Thoracic aorta (tissue), 2 donors: Measurements from ENCODE around the gene PRAC2. TPM values are rescaled to one million over a fixed set of nuclear protein-coding genes. Genes with fewer than 3 reads are reported as not detected.

ENCODE experiments used
- ATAC-seq: fragments of 150-250 bp; one replicate; pipeline ENCODE4 v1.8.0; 2017; ENCODE audit warnings: low read depth; ENCODE audit not compliant: insufficient number of reproducible peaks, low FRiP score
- DNase-seq: peaks from one replicate; pipeline ENCODE4 v3.0.0-alpha.2; 2020; ENCODE audit warnings: low spot score
- H3K27ac ChIP-seq, 2 donors: fragments of 200-600 bp; sonication (generic); 1 replicate in 1 of 2; 2 replicates in 1 of 2; pipeline ENCODE4 v1.5.1; 2016; ENCODE audit warnings: mild to moderate bottlenecking in 2 of 2, moderate library complexity in 2 of 2
- H3K27me3 ChIP-seq: fragments of 200-600 bp; sonication (generic); replicated peaks from 2 replicates; pipeline ENCODE4 v1.6.0; 2016; ENCODE audit warnings: mild to moderate bottlenecking; ENCODE audit not compliant: insufficient read depth
- H3K36me3 ChIP-seq: fragments of 200-600 bp; sonication (generic); one replicate; pipeline ENCODE4 v1.5.1; 2016
- H3K4me1 ChIP-seq, 2 donors: fragments of 200-600 bp; sonication (generic); 1 replicate in 1 of 2; 2 replicates in 1 of 2; pipeline versions ENCODE4 v1.5.1 to v1.6.0; 2016; ENCODE audit warnings: low read depth in 2 of 2, mild to moderate bottlenecking in 1 of 2; ENCODE audit not compliant: control insufficient read depth in 1 of 2
- H3K4me3 ChIP-seq: fragments of 200-600 bp; sonication (generic); 2 replicates; pipeline ENCODE4 v1.5.1; 2016; ENCODE audit warnings: mild to moderate bottlenecking
- H3K9me3 ChIP-seq: fragments of 200-600 bp; sonication (generic); 2 replicates; pipeline ENCODE4 v1.5.1; 2016
- total RNA-seq, 2 donors: library from RNA; depleted of rRNA; stranded (reverse); fragments of >200 nt; gene quantifications; one replicate each; pipeline versions ENCODE4 v1.1.0 to v1.2.3, GENCODE V29; 2016
- TF ChIP-seq, protein P1 (sequence below): fragments of 200-600 bp; sonication (generic); IDR thresholded peaks from one replicate; pipeline ENCODE4 v1.5.1; 2019; ENCODE audit warnings: antibody characterized with exemption

PRAC2 gene
- not detected for total RNA-seq

DNA sequence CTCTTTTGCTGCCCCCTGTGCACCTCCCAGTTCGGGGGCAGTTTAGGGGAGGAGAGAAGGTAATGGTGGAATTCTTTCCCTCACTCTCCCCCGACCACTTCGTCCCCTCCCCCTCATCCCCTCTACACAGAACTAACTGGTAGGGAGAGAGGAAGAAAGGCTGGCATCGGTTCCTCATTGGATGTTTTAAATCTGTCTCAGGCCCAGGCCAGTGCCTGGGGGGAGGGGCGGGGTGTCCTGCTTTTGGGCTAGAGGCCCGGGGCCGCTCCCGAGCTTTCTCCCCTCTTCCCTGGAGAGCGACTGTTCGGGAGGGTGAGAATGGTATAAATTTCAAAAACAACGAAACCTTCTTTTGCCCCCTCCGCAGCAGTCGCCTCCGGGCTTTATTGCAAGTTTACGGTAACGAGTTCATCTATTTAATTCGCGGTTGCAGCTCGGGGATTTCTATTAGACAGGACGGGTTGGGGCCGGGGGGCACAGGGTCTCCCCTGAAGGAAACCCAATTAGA lies at the start of gene PRAC2:
PRAC2 (plus strand) TSS at position 271 of the 508 bp plus-strand sequence. CDS start 1,226 bp downstream, outside the sequence.
- TF ChIP-seq, protein P1, sequence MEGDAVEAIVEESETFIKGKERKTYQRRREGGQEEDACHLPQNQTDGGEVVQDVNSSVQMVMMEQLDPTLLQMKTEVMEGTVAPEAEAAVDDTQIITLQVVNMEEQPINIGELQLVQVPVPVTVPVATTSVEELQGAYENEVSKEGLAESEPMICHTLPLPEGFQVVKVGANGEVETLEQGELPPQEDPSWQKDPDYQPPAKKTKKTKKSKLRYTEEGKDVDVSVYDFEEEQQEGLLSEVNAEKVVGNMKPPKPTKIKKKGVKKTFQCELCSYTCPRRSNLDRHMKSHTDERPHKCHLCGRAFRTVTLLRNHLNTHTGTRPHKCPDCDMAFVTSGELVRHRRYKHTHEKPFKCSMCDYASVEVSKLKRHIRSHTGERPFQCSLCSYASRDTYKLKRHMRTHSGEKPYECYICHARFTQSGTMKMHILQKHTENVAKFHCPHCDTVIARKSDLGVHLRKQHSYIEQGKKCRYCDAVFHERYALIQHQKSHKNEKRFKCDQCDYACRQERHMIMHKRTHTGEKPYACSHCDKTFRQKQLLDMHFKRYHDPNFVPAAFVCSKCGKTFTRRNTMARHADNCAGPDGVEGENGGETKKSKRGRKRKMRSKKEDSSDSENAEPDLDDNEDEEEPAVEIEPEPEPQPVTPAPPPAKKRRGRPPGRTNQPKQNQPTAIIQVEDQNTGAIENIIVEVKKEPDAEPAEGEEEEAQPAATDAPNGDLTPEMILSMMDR = no peak
- H3K27me3 ChIP-seq = peaks cover 75% of the 10 kb centered on the region
- H3K4me3 ChIP-seq = peak within 1 kb of the TSS; percentile 53
- no peak within 1 kb of the TSS for H3K27ac ChIP-seq
- H3K4me1 ChIP-seq = peaks cover 2 to 31% of the 10 kb centered on the region in 2 donors
- H3K36me3 ChIP-seq = no peaks in the 10 kb centered on the region
- ATAC-seq (no peak), DNase-seq (no peak)
- no peaks in the 10 kb centered on the region for H3K9me3 ChIP-seq

DNA sequence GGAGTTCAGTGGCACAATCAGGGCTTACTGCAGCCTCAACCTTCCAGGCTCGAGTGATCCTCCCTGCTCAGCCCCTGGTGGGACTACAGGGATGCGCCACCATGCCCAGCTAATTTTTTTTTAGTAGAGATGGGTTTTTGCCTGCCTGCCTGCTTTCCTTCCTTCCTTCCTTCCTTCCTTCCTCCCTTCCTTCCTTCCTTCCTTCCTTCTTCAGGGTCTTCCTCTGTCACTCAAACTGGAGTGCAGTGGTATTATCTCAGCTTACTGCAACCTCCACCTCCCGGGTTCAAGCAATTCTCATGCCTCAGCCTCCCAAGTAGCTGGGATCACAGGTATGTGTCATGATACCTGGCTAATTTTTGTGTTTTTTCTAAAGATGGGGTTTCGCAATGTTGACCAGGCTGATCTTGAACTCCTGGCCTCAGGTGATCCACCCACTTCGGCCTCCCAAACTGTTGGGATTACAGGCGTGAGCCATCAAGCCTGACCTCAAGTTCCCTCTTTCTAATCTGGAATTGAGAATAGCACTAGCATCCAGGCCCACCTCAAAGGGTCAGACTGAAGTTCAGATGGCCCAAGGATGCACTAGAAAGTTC lies 45.9 kb upstream of the PRAC2 start:
- ATAC-seq (no peak), DNase-seq (no peak)
- Histone ChIP-seq H3K27ac (no peak overlapping the region), H3K27me3 (no peaks in the 10 kb centered on the region), H3K9me3 (no peaks in the 10 kb centered on the region), H3K4me3 (no peak overlapping the region), H3K4me1 (no peaks in the 10 kb centered on the region), H3K36me3 (no peaks in the 10 kb centered on the region)
- TF ChIP-seq, protein P1 = no peak

DNA sequence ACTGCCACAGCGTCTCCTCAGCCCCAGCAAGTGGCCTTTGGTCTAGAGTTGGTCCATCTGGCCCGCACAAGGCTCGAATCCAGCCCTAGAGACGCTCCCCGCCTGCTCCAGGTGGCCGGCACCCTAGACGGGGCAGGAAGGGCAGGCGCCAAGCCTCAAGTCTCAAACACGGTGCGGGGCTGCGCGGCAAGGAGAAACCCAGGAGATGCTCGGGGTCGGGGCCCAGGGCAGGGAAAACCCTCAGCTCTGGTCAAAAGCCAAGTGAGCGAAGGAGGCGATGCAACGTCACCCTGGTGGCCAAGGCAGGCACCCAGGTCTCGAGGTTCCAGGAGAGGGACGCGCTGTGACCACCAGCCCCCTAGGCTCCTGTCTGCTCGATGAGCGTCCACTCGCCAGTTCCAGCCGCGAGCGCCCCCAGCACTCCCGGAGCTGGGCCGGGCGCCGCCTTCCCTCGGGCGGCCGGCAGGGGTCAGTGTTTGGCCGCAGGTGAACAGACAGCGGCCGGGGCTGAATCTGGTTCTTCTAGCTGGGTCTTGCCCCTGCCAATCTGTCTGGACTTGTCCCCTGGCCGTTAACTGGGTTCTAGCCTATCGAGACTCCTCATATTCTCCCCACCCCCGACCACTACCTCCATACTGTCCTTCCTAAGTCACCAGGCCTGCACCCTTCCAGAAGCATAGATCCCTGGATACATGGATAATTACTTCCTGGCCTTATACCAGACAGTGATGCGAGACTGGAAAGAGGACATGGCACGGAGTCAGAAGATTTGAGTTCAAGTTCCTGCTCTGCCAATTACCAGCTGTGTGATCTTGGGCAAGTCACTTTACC lies 44.6 kb upstream of the PRAC2 start:
- Histone ChIP-seq H3K9me3 (no peaks in the 10 kb centered on the region), H3K27me3 (no peaks in the 10 kb centered on the region), H3K4me1 (no peaks in the 10 kb centered on the region), H3K4me3 (peak overlapping the region; percentile 21), H3K27ac (no peak overlapping the region), H3K36me3 (no peaks in the 10 kb centered on the region)
- ATAC-seq = no peak
- no peak for DNase-seq
- TF ChIP-seq, protein P1 = peak; percentile 86

DNA sequence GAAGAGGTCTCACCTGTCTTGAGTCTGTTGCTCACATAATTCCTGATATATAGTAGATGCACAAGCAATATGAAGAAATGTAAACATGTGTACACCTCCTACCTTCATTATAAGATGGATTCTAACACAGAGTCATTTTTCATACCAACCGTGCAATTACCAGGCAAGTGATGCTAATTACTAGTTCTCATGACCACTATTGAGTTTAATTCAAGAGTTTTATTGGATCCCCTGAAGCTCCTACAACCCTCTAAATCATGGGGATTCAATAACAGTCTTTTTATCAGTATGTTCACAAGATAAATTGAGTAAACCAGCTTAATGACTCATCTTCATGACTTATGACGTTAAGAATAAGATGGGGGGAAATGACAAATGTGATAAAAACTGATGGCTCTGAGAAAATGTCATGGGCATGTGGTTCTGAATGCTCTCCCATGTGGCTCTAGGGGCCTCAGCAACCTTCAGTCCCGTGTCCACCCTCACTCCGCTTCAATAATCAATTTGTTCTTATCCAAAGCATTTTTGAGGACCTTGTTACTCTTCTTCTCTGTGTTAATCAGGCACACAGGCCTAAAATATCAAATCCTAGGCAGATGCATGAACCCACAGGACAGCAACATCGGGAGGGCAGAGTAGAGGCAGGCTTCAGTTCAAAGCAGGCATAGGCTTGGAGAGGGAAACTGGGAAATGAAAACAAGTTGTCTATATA lies 43.4 kb upstream of the PRAC2 start:
- ATAC-seq = no peak
- Histone ChIP-seq H3K27me3 (no peaks in the 10 kb centered on the region), H3K4me3 (no peak overlapping the region), H3K27ac (no peak overlapping the region), H3K36me3 (no peaks in the 10 kb centered on the region), H3K4me1 (no peaks in the 10 kb centered on the region), H3K9me3 (no peaks in the 10 kb centered on the region)
- TF ChIP-seq, protein P1 = no peak
- DNase-seq = no peak

DNA sequence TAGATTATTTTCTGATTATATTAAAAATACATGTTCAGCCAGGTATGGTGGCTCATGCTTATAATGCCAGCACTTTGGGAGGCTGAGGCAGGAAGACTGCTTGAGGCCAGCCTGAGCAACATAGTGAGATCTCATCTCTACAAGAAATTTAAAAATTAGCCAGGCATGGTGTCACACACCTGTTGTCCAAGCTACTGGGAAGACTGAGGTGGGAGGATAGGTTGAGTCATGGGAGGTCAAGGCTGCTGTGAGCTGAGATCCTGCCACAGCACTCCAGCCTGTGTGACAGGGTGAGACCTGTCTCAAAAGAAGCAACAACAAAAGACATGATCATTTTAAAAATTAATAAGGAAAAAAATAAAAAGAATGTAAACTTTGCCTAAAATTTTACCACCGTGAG lies 41.4 kb upstream of the PRAC2 start:
- TF ChIP-seq, protein P1 = no peak

More for the DNA sequence above, 41.4 kb upstream of the PRAC2 start:
- H3K4me3 ChIP-seq = no peak overlapping the region
- H3K27ac ChIP-seq = no peak overlapping the region
- no peaks in the 10 kb centered on the region for H3K4me1 ChIP-seq
- H3K36me3 ChIP-seq = no peaks in the 10 kb centered on the region
- ATAC-seq (no peak), DNase-seq (no peak)
- no peaks in the 10 kb centered on the region for H3K27me3 ChIP-seq
- H3K9me3 ChIP-seq = no peaks in the 10 kb centered on the region
